Vagina (tissue), 2 donors: ENCODE results near the gene NTN3.

Experiments used
- CTCF ChIP-seq, 3 experiments: fragments of 450-650 bp in 2 of 3; fragments of 200-600 bp in 1 of 3; sonication (generic) in 1 of 3; IDR thresholded peaks; one replicate each; pipeline ENCODE4 v1.5.1; 2017 to 2019; ENCODE audit warnings: antibody characterized with exemption in 3 of 3, mild to moderate bottlenecking in 2 of 3, moderate library complexity in 2 of 3
- POLR2A ChIP-seq, 2 donors: fragments of 450-650 bp; IDR thresholded peaks; one replicate each; pipeline ENCODE4 v1.6.1; 2017; ENCODE audit warnings: antibody characterized with exemption in 2 of 2, mild to moderate bottlenecking in 2 of 2, moderate library complexity in 2 of 2
- POLR2AphosphoS5 ChIP-seq, 2 donors: sonication (generic); formaldehyde crosslinking; IDR thresholded peaks; one replicate each; pipeline ENCODE4 v1.9.0; 2017; ENCODE audit warnings: antibody characterized with exemption in 2 of 2, mild to moderate bottlenecking in 2 of 2, low read depth in 1 of 2; ENCODE audit not compliant: insufficient read depth in 1 of 2

GRCh38 chr16:2489581-2489980, 18.5 kb downstream of the NTN3 start:
- TF ChIP-seq CTCF (IDR thresholded peaks at IDR 0.05) (no peak), POLR2A (IDR thresholded peaks at IDR 0.05) (no peak), POLR2AphosphoS5 (IDR thresholded peaks at IDR 0.05; ENCODE audit: insufficient read depth in 1 of 2, low read depth in 1 of 2) (no peak)
